ENCODE measurements around the gene FSD1.

The FSD1 gene

GRCh38 chr19:4304538-4305256, at the start of gene FSD1:
FSD1 (plus strand) TSS chr19:4304598; CDS start chr19:4304747, 149 bp downstream.
- no peak within 1 kb of the TSS; the same call in 1 of the 2 replicates for H3K27ac ChIP-seq
- no peak for TF ChIP-seq CTCF (conservative IDR thresholded peaks at IDR 0.05)

- H3K27ac ChIP-seq, result no peak overlapping the region
- TF ChIP-seq CTCF (conservative IDR thresholded peaks at IDR 0.05), result no peak
Measured at GRCh38 chr19:4256563-4256962, 47.8 kb upstream of the FSD1 start.

GRCh38 chr19:4257025-4257424, 47.4 kb upstream of the FSD1 start:
- no peak for TF ChIP-seq CTCF (conservative IDR thresholded peaks at IDR 0.05)
- H3K27ac ChIP-seq, result no peak overlapping the region

- no peak for TF ChIP-seq CTCF (conservative IDR thresholded peaks at IDR 0.05)
- no peak overlapping the region for H3K27ac ChIP-seq
Measured at GRCh38 chr19:4258181-4258580, 46.2 kb upstream of the FSD1 start.

- H3K27ac ChIP-seq, result no peak overlapping the region
- TF ChIP-seq CTCF (conservative IDR thresholded peaks at IDR 0.05), result no peak
Measured at GRCh38 chr19:4260613-4261191, 43.7 kb upstream of the FSD1 start.

GRCh38 chr19:4264812-4265211, 39.6 kb upstream of the FSD1 start:
- no peak for TF ChIP-seq CTCF (conservative IDR thresholded peaks at IDR 0.05)
- H3K27ac ChIP-seq, result no peak overlapping the region

- no peak overlapping the region for H3K27ac ChIP-seq
- TF ChIP-seq CTCF (conservative IDR thresholded peaks at IDR 0.05), result no peak
Measured at GRCh38 chr19:4266253-4267000, 38.0 kb upstream of the FSD1 start.
